NCI-H2171 (cell line): ENCODE measurements around the gene FAM241A.

Source experiments
- DNase-seq: peaks from one replicate; lab custom pipeline; 2025; lab: John Stamatoyannopoulos, UW

The FAM241A gene

GRCh38 chr4:112214390-112215264 is 69.4 kb downstream of the FAM241A start:
- no peak for DNase-seq

- no peak for DNase-seq
Observed at GRCh38 chr4:112219826-112220366, 74.6 kb downstream of the FAM241A start.

DNA sequence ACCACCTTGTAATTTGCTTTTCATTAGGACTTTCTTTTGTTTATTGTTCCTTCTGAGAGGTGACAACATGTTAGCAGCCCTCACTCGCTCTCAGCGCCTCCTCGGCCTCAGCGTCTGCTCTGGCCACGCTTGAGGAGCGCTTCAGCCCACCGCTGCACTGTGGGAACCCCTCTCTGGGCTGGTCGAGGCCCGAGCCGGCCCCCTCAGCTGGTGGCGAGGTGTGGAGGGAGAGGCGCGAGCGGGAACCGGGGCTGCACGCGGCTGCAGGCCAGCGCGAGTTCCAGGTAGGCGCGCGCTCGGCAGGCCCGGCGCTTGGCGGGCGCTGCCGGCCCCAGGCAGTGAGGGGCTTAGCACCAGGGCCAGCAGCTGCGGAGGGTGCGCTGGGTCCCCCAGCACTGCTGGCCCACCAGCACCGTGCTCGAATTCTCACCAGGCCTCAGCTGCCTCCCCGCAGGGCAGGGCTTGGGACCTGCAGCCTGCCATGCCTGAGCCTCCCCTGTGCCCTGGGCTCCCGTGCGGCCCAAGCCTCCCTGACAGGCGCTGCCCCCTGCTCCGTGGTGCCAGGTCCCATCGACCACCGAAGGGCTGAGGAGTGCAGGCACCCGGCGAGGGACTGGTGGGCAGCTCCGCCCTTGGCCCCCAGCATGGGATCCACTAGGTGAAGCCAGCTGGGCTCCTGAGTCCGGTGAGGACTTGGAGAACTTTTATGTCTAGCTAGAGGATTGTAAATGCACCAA is 77.1 kb downstream of the FAM241A start:
- no peak for DNase-seq

- no peak for DNase-seq
Observed at GRCh38 chr4:112225157-112225556, 79.9 kb downstream of the FAM241A start.

DNA sequence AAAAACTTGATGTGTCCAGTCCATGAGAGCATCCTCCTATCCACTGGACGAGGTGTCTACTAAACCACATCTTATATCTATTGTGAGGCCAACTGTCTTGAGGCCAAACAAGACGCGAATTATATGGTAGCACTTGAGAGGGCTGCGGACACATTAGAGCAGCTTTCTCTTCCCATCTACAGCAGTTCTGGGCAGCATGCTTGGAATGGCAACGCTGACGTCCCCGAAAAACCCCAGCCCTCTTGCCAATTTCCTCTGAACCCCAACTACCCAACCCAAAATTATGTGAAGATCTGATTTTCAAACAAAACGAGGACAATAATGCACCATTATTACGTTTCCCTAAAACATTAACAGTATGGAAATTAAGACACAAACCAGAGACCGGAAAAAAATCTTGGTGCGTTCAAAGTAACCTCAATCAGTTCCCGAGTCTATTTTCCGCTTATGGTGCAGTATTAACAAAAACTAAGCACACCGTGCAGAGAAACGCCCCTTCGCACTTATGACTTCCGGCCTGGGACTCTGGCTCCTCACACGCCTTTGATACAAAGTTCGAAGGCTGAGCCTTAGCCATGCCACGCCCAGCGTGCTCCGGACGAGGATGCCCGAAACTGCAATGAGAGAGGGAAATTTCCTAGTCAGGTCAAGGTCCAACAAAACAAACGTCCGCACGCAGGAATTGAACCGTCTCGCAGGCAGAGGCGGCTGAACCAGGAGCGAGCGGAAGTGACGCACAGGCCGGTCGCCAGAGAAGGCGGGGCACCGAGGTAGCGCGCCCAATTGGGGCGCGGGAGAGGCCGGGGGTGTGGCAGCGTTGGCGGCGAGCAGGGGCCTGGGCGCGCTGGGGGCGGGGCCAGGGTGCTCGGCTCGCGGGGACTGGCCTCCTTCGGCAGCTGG is 85.9 kb downstream of the FAM241A start:
- DNase-seq = peak; percentile 69

DNA sequence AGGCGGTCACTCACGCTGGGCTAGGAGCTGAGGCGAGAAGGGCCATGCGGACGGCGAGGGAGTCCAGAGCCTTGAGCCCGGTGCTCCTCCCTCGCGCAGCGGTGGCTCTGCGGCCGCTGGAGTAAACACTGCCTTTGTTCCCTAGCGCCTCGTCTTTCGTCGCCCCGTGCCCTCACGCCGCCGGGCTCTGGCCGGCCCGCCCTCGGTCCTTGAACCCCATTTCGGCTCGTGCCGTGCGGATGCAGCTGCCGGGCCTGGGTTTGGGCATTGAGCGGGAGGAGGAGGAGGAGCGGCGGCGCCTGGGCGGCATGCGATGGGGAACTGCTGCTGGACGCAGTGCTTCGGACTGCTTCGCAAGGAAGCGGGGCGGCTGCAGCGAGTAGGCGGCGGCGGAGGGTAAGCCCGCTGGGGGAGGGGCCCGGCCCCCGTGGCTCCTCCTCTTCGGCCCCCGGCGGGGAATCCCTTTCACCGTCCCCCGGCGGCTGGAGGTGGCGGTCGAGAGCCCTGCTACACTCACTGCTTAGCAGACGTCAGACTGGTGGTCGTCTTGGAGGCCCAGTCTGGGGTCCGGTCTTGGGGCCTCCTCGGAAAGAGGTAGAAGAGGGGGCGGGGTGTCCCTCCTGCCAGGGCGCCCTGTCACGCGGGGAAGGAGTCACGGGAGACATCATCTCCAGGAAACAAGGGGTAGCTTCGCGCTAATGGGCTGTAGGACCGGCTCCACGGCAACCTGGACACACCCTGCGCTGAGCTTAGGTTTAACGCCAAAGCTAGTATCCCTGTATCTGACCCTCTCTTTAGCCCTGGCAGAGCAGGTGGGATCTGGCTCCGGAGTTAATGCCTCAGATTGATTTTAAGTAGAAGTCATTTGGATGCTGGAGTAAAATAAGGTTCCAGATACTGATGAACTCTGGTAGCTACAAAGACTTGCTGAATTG is 86.8 kb downstream of the FAM241A start, which contains the start of gene AP1AR:
Gene AP1AR (plus strand): TSS at position 9 of the 935 bp plus-strand sequence. CDS start 305 bp downstream, at position 314.
- DNase-seq = peak; percentile 28

DNA sequence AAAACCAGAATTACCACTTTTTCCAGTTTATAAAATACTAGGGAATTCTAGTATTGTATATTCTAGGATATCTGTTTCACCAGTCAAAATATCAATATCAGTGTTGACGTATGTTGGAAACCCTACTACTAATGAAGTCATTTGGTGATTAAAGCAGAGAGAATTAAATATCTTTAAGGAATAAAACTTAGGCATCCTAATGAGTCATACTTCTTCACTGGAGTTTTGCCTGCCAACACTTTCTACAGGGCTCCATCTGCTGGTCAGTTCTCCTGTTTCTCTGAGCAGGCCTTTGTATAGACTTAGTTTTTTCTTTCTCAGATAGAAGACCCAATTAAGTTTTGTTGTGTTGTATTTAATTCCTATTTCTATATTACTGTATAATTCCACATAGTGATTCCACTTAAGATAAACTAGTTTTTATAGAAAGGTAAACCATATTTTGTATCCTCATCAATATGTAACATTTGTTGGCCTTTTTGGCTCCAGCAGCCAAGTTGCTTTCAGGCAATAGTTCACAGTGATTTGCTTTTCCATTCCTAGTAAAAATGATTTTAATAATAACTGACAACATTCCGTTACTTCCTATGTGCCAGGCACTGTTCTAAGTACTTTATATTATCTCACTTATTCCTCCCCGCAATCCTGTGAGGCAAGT is 89.8 kb downstream of the FAM241A start:
- DNase-seq = peak; percentile 7

GRCh38 chr4:112236040-112236439 is 90.8 kb downstream of the FAM241A start:
- no peak for DNase-seq

- DNase-seq = no peak
Observed at GRCh38 chr4:112238833-112239232, 93.6 kb downstream of the FAM241A start.
